ENCODE results near the gene ZKSCAN5.

- no peak for TF ChIP-seq EZH2phosphoT487 (conservative IDR thresholded peaks at IDR 0.05; ENCODE audit: low read length)
- no peak for TF ChIP-seq CTCF (IDR thresholded peaks at IDR 0.05; ENCODE audit: insufficient read depth, low read length, poor library complexity, severe bottlenecking)
These were observed 52.7 kb downstream of the ZKSCAN5 start for GRCh38 chr7:99557196-99557607.
